IPS-15b (cell line): Measurements from ENCODE around the gene C5orf52.
"Not testable (repeated sequence)": the region's sequence is repeated elsewhere in the genome, so short reads cannot be mapped to it uniquely, and the experiment has no call there.

Experiments
- H3K27me3 ChIP-seq: one replicate; pipeline ENCODE4 v1.6.1; 2013; ENCODE audit warnings: low read length; ENCODE audit not compliant: control insufficient read depth, insufficient read depth
- H3K36me3 ChIP-seq: one replicate; pipeline ENCODE4 v1.6.1; 2013; ENCODE audit warnings: low read length; ENCODE audit not compliant: control insufficient read depth, insufficient read depth
- H3K4me1 ChIP-seq: one replicate; pipeline ENCODE4 v1.6.1; 2013; ENCODE audit warnings: mild to moderate bottlenecking, low read length; ENCODE audit not compliant: control insufficient read depth, insufficient read depth
- H3K4me3 ChIP-seq: one replicate; pipeline ENCODE4 v1.5.1; 2013; ENCODE audit warnings: low read depth, low read length
- H3K9ac ChIP-seq: one replicate; pipeline ENCODE4 v1.6.1; 2013; ENCODE audit warnings: low read depth, mild to moderate bottlenecking, low read length
- H3K9me3 ChIP-seq: one replicate; pipeline ENCODE4 v1.6.1; 2013; ENCODE audit warnings: mild to moderate bottlenecking, low read length; ENCODE audit not compliant: control insufficient read depth, insufficient read depth

Gene C5orf52

DNA sequence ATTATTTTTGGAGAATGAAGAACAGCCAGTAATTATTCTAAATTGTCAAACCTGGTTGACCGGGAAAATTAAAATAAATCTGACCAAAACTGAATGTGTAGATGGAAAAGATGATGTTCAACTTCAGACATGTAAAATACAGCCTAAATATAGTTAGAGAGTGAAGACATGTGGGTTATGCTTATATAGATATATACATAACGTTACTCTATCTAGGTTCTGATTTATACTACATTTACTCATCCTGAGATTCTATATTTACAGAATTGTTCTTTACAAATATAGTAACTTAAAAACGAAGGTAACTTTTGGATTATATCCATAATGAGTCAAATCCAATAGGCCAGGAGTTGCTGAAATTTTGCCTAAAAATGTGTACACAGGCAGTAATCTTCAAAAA is 39.1 kb downstream of the C5orf52 start:
- Histone ChIP-seq H3K4me3 (no peak overlapping the region), H3K27me3 (no peaks in the 10 kb centered on the region), H3K4me1 (no peaks in the 10 kb centered on the region), H3K36me3 (no peaks in the 10 kb centered on the region), H3K9ac (no peak overlapping the region), H3K9me3 (no peaks in the 10 kb centered on the region)

DNA sequence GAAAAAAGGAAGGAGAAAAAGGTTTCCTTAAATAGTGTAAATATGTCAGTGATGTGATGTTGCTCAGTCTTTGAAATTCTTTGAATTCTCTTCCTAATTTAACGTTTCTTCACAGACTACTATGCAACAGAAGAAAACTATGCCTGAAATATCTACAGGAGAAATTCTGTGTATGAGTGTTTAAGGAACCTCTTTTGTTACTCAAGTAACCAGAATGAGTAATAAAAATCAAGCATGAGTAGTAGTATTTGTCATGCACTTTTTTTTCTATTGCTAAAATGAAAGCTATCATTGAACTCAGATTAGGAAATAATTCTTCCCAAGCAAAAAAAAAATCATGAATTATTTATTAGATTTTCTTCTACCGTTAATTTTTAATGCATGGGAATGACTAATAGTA is 39.5 kb downstream of the C5orf52 start:
- H3K9ac ChIP-seq: no peak overlapping the region
- H3K36me3 ChIP-seq: no peaks in the 10 kb centered on the region
- H3K27me3 ChIP-seq: no peaks in the 10 kb centered on the region
- H3K4me3 ChIP-seq: no peak overlapping the region
- H3K4me1 ChIP-seq: no peaks in the 10 kb centered on the region
- H3K9me3 ChIP-seq: no peaks in the 10 kb centered on the region

DNA sequence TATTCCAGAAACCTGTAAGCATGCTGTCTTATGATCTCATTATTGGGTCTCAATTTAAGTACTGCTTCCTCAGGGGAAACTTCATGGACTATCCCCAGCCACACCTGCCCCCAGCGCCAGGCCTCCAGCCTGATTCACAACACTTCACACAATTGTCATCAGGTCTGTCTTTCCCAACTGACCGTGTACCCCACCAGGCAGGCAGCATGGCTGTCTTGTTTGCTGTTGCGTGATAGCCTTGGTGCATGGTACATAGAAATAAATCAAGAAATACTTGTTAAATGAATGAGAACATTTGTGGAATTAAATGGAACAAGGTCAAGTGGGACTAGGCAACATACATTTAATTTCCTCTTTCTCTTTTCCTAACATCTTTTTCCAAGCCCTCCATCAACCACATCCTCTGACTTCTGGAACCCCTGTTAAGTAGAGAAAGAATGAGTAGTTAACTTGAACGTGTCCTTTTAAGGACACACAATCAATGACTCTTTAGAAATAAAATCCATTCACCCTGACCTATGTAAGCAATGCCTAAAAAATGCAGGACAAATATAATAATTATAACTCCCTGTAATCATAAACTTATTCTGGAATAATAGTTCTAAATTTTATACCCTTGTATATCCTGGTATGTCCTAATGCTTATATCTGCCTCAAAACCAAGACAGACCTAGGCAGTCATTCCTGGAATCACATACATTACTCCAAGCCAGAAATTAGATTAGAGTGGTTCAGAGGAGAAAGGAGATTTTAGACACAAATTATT is 42.7 kb downstream of the C5orf52 start:
- Histone ChIP-seq H3K9me3 (no peaks in the 10 kb centered on the region), H3K4me1 (no peaks in the 10 kb centered on the region), H3K4me3 (no peak overlapping the region), H3K36me3 (no peaks in the 10 kb centered on the region), H3K27me3 (no peaks in the 10 kb centered on the region), H3K9ac (no peak overlapping the region)

DNA sequence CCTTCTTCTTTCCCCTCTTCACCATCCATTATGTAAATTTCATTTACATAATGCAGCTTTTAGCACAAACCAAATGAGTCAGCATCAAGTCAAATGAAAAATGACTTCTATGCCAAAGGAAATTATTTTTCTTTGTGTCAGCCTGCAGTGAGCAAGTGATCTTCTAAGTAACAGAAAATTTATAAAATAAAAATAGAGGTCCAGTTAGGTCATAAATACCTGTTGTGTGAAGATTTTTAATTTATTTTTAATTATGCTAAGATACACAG is 43.2 kb downstream of the C5orf52 start:
- H3K4me1 ChIP-seq: no peaks in the 10 kb centered on the region
- H3K27me3 ChIP-seq: no peaks in the 10 kb centered on the region
- H3K9me3 ChIP-seq: no peaks in the 10 kb centered on the region
- no peaks in the 10 kb centered on the region for H3K36me3 ChIP-seq
- H3K4me3 ChIP-seq: no peak overlapping the region
- H3K9ac ChIP-seq: no peak overlapping the region

DNA sequence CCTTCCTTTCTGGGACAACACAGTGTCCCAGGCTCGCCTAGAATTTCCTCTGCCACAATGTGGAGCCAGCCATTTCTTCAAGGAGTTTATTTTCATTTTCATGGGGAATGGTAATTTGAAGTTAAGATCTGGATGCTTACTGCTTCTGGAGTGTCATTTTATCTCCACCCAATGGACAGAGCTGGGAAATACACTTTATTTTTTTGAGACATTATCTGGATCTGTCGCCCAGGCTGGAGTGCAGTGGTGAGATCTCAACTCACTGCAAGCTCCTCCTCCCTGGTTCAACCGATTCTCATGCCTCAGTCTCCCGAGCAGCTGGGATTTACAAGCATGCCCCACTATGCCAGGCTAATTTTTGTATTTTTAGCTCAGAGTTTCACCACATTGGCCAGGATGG is 47.2 kb downstream of the C5orf52 start:
- Histone ChIP-seq H3K27me3 (no peaks in the 10 kb centered on the region), H3K4me3 (no peak overlapping the region), H3K9ac (no peak overlapping the region), H3K9me3 (no peaks in the 10 kb centered on the region), H3K36me3 (no peaks in the 10 kb centered on the region), H3K4me1 (no peaks in the 10 kb centered on the region)

DNA sequence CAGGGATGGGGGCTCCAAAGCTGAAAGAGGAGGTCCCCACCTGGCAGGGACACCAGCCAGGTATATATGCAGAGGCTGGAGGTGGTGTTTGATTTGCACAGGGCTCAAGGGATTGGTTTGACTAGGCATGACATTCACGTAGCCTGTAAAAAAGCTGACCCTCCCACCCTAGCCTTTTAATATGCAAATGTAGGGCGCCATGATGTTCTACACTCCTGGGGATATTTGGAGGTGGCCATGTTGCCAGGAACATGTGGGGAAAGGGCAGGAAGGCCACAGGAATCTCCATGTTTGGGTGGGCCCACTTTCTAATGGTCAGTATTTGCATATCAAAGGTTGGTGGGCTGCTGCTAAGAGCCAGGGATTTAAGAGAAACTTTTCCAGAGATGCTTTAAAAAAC is 47.9 kb downstream of the C5orf52 start:
- H3K27me3 ChIP-seq: no peaks in the 10 kb centered on the region
- no peaks in the 10 kb centered on the region for H3K9me3 ChIP-seq
- no peak overlapping the region for H3K4me3 ChIP-seq
- H3K36me3 ChIP-seq: no peaks in the 10 kb centered on the region
- H3K4me1 ChIP-seq: no peaks in the 10 kb centered on the region
- H3K9ac ChIP-seq: no peak overlapping the region

DNA sequence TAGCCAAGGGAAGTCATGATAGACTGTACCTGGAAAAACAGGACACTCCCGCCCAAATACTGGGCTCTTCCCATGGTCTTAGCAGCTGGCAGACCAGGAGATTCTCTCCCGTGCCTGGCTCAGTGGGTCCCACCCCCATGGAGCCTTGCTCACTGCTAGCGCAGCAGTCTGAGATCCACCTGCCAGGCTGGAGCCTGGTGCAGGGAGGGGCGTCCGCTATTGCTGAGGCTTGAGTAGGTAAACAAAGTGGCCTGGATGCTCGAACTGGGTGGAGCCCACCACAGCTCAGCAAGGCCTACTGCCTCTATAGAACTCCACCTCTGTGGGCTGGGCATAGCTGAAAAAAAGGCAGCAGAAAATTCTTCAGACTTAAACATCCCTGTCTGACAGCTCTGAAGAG is 49.8 kb downstream of the C5orf52 start:
- H3K36me3 ChIP-seq: no peaks in the 10 kb centered on the region
- H3K9me3 ChIP-seq: no peaks in the 10 kb centered on the region
- H3K27me3 ChIP-seq: no peaks in the 10 kb centered on the region
- no peak overlapping the region for H3K9ac ChIP-seq
- H3K4me1 ChIP-seq: no peaks in the 10 kb centered on the region
- H3K4me3 ChIP-seq: no peak overlapping the region

DNA sequence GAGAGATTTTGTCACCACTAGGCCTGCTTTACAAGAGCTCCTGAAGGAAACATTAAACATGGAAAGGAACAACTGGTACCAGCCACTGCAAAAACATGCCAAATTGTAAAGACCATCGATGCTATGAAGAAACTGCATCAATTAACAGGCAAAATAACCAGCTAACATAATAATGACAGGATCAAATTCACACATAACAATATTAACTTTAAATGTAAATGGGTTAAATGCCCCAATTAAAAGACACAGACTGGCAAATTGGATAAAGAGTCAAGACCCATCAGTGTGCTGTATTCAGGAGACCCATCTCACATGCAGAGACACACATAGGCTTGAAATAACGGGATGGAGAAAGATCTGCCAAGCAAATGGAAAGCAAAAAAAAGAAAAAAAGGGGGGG is 51.6 kb downstream of the C5orf52 start:
- not testable (repeated sequence) for H3K9me3 ChIP-seq, H3K4me1 ChIP-seq, H3K4me3 ChIP-seq, H3K36me3 ChIP-seq, H3K9ac ChIP-seq, H3K27me3 ChIP-seq

DNA sequence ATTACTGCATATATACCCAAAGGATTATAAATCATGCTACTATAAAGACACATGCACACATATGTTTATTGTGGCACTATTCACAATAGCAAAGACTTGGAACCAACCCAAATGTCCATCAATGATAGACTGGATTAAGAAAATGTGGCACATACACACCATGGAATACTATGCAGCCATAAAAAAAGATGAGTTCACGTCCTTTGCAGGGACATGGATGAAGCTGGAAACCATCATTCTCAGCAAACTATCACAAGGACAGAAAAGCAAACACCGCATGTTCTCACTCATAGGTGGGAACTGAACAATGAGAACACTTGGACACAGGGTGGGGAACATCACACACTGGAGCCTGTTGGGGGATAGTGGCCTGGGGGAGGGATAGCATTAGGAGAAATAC is 55.3 kb downstream of the C5orf52 start:
- H3K9me3 ChIP-seq, H3K9ac ChIP-seq, H3K4me1 ChIP-seq, H3K4me3 ChIP-seq, H3K27me3 ChIP-seq, H3K36me3 ChIP-seq: not testable (repeated sequence)

DNA sequence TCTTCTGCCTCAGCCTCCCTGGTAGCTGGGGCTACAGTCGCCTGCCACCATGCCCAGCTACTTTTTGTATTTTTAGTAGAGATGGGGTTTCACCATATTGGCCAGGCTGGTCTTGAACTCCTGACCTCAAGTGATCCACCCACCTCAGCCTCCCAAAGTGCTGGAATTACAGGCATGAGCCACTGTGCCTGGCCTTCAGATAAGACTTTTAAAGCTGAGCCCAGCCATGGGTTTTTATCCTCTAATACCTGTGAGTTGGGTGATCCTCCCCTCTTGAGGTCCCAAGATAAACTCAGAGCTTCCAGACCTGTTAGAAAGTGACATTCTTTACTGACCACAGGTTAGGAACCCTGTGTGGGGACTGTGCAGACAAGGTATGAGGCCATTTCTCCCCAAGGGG is 56.5 kb downstream of the C5orf52 start:
- not testable (repeated sequence) for H3K4me3 ChIP-seq, H3K4me1 ChIP-seq, H3K9me3 ChIP-seq, H3K27me3 ChIP-seq, H3K9ac ChIP-seq, H3K36me3 ChIP-seq
